Measurements from ENCODE around the gene KCNQ1. TPM values are rescaled to one million over a fixed set of nuclear protein-coding genes. Genes with fewer than 3 reads are reported as not detected.

Gene KCNQ1
- total and polyA plus RNA-seq, 2 of the 13 experiments (the other 11 are each of a cell fraction or from before 2014, with no cell fraction given): 0.02 to 0.08 TPM

GRCh38 chr11:2508793-2509192 lies 64.0 kb downstream of the KCNQ1 start:
- no peak overlapping the region for H3K4me3 ChIP-seq (replicated peaks in 1 of 3; ENCODE audit: insufficient read depth in 1 of 3, low read depth in 2 of 3, low read length in 3 of 3)
- no peaks in the 10 kb centered on the region for H3K79me2 ChIP-seq (ENCODE audit: insufficient read depth, low read length)
- no TSS peak for BruUV-seq (replicated peaks)
- ChIA-PET POLR2A (no interaction called here), CTCF (ENCODE audit: low intra/inter-chr PET ratio, low total read pairs) (no interaction called here)
- ATAC-seq (no peak), FAIRE-seq (no peak), DNase-seq (ENCODE audit: low spot score) (no peak)
- H3K4me1 ChIP-seq (ENCODE audit: insufficient read depth, low read length): no peaks in the 10 kb centered on the region
- H3K27ac ChIP-seq (ENCODE audit: extremely low read length, insufficient read depth, low read length): no peak overlapping the region
- H3K4me2 ChIP-seq (ENCODE audit: low read depth, low read length): no peak overlapping the region
- no peak overlapping the region for H2AFZ ChIP-seq (ENCODE audit: low read length)
- 13% methylated on average over 2 of the region's 2 CpGs for WGBS (ENCODE audit: low lambda C conversion rate)
- 0 out of 2 replicates have a peak, but pooled peaks cover 3% of the 10 kb centered on the region for H4K20me1 ChIP-seq (ENCODE audit: insufficient read depth, low read length)
- H3K9ac ChIP-seq (ENCODE audit: insufficient read depth, low read depth, low read length): no peak overlapping the region
- H3K27me3 ChIP-seq (ENCODE audit: control insufficient read depth in 1 of 2, insufficient read depth in 2 of 2, low read length in 2 of 2): peaks cover 11 to 73% of the 10 kb centered on the region in 2 experiments
- intact Hi-C loops (cut with micrococcal nuclease; ENCODE audit: unreplicated experiment) (no loop called here), in situ Hi-C loops (cut with HindIII; ENCODE audit: extremely low pct_ligation_motif_present, low pct_unique_long_range_greater_than_20kb) (no loop called here)
- no peaks in the 10 kb centered on the region for H3K9me3 ChIP-seq (ENCODE audit: low read length)
- H3K36me3 ChIP-seq (replicated peaks in 1 of 2; ENCODE audit: control insufficient read depth in 1 of 2, insufficient read depth in 2 of 2, low read length in 2 of 2): no peaks in the 10 kb centered on the region
- TF ChIP-seq FOXP1 (IDR thresholded peaks at IDR 0.05) (no peak), FOXP1 (CRISPR knock-in tag; IDR thresholded peaks at IDR 0.05) (no peak), RXRA (CRISPR knock-in tag; IDR thresholded peaks at IDR 0.05) (no peak), MXD3 (CRISPR knock-in tag; IDR thresholded peaks at IDR 0.05) (no peak), ZNF136 (CRISPR knock-in tag; IDR thresholded peaks at IDR 0.05; ENCODE audit: low read depth) (no peak), EED (CRISPR knock-in tag; IDR thresholded peaks at IDR 0.05) (no peak), SNAI1 (CRISPR knock-in tag; IDR thresholded peaks at IDR 0.05; ENCODE audit: borderline replicate concordance) (no peak), ZBTB40 (IDR thresholded peaks at IDR 0.05) (no peak), ZBTB40 (CRISPR knock-in tag; IDR thresholded peaks at IDR 0.05) (no peak), MXI1 (IDR thresholded peaks at IDR 0.05; ENCODE audit: borderline replicate concordance, low read depth, low read length) (no peak), ZBED4 (CRISPR knock-in tag; IDR thresholded peaks at IDR 0.05; ENCODE audit: borderline replicate concordance) (no peak), ZBTB43 (CRISPR knock-in tag; conservative IDR thresholded peaks at IDR 0.05) (no peak)

Data from HepG2 (cell line).